B cell (primary cell): Measurements from ENCODE around the gene PRSS33.

Source experiments
- EZH2 ChIP-seq: IDR thresholded peaks from 2 replicates; pipeline ENCODE4 v1.6.1; 2012; ENCODE audit warnings: borderline replicate concordance, low read depth, mild to moderate bottlenecking, moderate library complexity, low read length; ENCODE audit not compliant: insufficient read depth, poor library complexity, severe bottlenecking
- TF ChIP-seq, protein P1 (sequence below): fragments of 200-600 bp; IDR thresholded peaks from one replicate; pipeline ENCODE4 v1.8.0; 2022; ENCODE audit warnings: antibody characterized with exemption, mild to moderate bottlenecking

- no peak for TF ChIP-seq EZH2
- TF ChIP-seq, protein P1, sequence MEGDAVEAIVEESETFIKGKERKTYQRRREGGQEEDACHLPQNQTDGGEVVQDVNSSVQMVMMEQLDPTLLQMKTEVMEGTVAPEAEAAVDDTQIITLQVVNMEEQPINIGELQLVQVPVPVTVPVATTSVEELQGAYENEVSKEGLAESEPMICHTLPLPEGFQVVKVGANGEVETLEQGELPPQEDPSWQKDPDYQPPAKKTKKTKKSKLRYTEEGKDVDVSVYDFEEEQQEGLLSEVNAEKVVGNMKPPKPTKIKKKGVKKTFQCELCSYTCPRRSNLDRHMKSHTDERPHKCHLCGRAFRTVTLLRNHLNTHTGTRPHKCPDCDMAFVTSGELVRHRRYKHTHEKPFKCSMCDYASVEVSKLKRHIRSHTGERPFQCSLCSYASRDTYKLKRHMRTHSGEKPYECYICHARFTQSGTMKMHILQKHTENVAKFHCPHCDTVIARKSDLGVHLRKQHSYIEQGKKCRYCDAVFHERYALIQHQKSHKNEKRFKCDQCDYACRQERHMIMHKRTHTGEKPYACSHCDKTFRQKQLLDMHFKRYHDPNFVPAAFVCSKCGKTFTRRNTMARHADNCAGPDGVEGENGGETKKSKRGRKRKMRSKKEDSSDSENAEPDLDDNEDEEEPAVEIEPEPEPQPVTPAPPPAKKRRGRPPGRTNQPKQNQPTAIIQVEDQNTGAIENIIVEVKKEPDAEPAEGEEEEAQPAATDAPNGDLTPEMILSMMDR = no peak
Observed at GRCh38 chr16:2817340-2818271, 30.2 kb upstream of the PRSS33 start.
